Measurements from ENCODE around the gene SENP3.

SENP3 gene

GRCh38 chr17:7556627-7557026, 5.1 kb upstream of the SENP3 start:
- DNase-seq: no peak

GRCh38 chr17:7557147-7557764, 4.5 kb upstream of the SENP3 start:
- no peak for DNase-seq

- DNase-seq: no peak
These were observed 3.8 kb upstream of the SENP3 start for GRCh38 chr17:7557775-7558543.

- DNase-seq: no peak
These were observed 3.0 kb upstream of the SENP3 start, which contains the start of gene TNFSF13 for GRCh38 chr17:7558544-7559319. Gene TNFSF13 (plus strand): TSS chr17:7558750. CDS start chr17:7559040, 290 bp downstream.

- no peak for DNase-seq
These were observed 2.2 kb upstream of the SENP3 start for GRCh38 chr17:7559320-7560171.

- no peak for DNase-seq
These were observed 1.3 kb upstream of the SENP3 start for GRCh38 chr17:7560172-7561027.

GRCh38 chr17:7561028-7561575, 617 bp upstream of the SENP3 start:
- peak; percentile 81 for DNase-seq

- no peak for DNase-seq
These were observed 488 bp downstream of the SENP3 start for GRCh38 chr17:7562208-7562605.

GRCh38 chr17:7563115-7563869, 1.6 kb downstream of the SENP3 start:
- no peak for DNase-seq

- DNase-seq: no peak
These were observed 7.9 kb downstream of the SENP3 start for GRCh38 chr17:7569571-7569970.

- no peak for DNase-seq
These were observed 8.6 kb downstream of the SENP3 start for GRCh38 chr17:7570351-7570750.

- DNase-seq: no peak
These were observed 10.5 kb downstream of the SENP3 start for GRCh38 chr17:7572338-7572587.

- peak; percentile 100 for DNase-seq
These were observed 11.0 kb downstream of the SENP3 start for GRCh38 chr17:7572588-7573323.

- peak; percentile 89 for DNase-seq
These were observed 11.8 kb downstream of the SENP3 start for GRCh38 chr17:7573324-7574080.

GRCh38 chr17:7574176-7574953, 12.6 kb downstream of the SENP3 start:
- no peak for DNase-seq

- DNase-seq: no peak
These were observed 13.8 kb downstream of the SENP3 start for GRCh38 chr17:7575481-7575883.

GRCh38 chr17:7575959-7576358, 14.2 kb downstream of the SENP3 start:
- DNase-seq: no peak

GRCh38 chr17:7576432-7576937, 14.8 kb downstream of the SENP3 start:
- DNase-seq: no peak

Measured in central memory CD4-positive, alpha-beta T cell (primary cell).